C4-2B (cell line): ENCODE results near the gene NADSYN1.

Experiments
- H3K27ac ChIP-seq: fragments of 450-650 bp; 2 replicates; pipeline ENCODE4 v1.5.1; 2017
- ZFX ChIP-seq: fragments of 450-650 bp; IDR thresholded peaks from 2 replicates; pipeline ENCODE4 v1.6.1; 2017
- TF ChIP-seq, protein P1 (sequence below): fragments of 450-650 bp; conservative IDR thresholded peaks from 2 replicates; pipeline ENCODE4 v1.5.1; 2017; ENCODE audit warnings: mild to moderate bottlenecking

Gene NADSYN1

DNA sequence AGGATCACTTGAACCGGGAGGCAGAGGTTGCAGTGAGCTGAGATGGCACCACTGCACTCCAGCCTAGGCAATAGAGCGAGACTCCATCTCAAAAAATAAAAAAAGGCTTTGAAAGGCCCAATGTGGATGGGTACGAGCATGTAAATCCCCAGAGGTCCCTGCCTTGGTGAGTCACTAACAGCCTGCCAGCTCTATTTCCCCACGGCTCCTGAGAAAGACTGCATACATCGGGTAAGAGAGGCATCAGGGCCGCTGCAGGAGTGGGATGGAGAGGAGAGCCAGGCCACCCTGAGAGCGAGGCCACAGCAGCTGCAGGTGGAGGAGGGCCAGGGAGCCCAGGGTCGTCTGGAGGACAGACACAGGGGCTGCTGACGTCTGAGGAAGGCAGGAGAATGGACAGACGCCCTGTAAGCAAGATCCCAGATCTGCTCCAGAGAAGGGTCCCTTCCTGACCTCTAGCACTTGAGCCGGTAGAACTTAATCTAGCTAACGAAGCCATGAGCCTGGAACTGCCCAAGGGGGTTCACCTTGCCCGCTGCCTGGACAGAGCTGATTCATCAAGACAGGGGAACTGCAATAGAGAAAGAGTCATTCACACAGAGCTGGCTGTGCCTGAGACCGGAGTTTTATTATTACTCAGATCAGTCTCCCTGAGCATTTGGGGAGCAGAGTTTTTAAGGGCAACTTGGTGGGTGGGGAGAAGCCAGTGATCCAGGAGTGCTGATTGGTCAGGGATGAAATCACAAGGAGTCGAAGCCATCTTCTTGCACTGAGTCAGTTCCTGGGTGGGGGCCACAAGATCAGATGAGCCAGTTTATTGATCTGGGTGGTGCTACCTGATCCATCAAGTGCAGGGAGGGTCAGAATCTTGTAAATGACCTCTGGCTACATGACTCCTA, 90.1 kb downstream of the NADSYN1 start:
- TF ChIP-seq ZFX: no peak
- TF ChIP-seq, protein P1, sequence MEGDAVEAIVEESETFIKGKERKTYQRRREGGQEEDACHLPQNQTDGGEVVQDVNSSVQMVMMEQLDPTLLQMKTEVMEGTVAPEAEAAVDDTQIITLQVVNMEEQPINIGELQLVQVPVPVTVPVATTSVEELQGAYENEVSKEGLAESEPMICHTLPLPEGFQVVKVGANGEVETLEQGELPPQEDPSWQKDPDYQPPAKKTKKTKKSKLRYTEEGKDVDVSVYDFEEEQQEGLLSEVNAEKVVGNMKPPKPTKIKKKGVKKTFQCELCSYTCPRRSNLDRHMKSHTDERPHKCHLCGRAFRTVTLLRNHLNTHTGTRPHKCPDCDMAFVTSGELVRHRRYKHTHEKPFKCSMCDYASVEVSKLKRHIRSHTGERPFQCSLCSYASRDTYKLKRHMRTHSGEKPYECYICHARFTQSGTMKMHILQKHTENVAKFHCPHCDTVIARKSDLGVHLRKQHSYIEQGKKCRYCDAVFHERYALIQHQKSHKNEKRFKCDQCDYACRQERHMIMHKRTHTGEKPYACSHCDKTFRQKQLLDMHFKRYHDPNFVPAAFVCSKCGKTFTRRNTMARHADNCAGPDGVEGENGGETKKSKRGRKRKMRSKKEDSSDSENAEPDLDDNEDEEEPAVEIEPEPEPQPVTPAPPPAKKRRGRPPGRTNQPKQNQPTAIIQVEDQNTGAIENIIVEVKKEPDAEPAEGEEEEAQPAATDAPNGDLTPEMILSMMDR: no peak
- H3K27ac ChIP-seq: no peak overlapping the region

DNA sequence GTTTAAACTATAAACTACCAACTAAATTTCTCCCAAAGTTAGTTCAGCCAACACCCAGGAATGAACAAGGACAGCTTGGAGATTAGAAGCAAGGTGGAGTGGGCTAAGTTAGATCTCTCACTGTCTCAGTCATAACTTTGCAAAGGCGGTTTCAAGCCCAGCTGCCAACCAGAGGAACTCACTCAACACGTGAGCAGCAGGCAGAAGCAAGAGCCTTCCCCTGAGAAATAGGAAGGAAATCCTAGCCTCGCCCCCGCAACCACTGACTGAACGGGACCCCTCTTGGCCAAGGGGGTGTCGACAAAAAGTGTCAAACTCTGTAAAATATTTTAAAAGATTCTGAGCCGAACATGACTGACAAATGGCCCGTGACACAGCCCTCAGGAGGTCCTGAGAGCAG, 90.9 kb downstream of the NADSYN1 start:
- H3K27ac ChIP-seq: no peak overlapping the region
- TF ChIP-seq, protein P1: no peak
- no peak for TF ChIP-seq ZFX

DNA sequence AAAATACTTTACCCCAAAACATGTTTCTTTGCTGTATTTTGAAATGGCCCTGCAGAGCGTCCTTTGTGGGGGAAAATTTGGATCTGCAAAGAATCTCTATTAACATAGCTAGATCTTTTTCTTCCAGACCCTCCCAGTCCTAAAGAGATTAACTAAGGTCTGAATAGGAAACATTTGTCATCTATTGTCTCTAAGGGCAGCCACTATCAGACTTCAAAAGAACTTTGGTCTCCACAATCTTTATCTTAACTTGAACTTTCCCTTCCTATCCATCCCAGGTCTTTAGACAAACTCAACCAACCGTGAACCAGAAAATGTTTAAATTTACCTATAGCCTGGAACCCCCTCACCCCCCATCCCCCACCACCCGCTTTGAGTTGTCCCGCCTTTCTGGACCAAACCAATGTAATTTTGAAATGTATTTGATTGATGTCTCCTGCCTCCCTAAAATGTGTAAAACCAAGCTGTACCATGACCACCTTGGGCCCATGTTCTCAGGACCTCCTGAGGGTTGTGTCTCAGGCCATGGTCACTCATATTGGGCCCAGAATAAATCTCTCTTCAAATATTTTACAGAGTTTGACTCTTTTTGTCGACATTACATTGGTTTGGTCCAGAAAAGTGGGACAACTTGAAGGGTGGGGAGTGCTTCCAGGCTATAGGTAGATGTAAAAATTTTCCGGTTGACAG, 91.7 kb downstream of the NADSYN1 start:
- no peak for TF ChIP-seq ZFX
- TF ChIP-seq, protein P1: no peak
- no peak overlapping the region for H3K27ac ChIP-seq

DNA sequence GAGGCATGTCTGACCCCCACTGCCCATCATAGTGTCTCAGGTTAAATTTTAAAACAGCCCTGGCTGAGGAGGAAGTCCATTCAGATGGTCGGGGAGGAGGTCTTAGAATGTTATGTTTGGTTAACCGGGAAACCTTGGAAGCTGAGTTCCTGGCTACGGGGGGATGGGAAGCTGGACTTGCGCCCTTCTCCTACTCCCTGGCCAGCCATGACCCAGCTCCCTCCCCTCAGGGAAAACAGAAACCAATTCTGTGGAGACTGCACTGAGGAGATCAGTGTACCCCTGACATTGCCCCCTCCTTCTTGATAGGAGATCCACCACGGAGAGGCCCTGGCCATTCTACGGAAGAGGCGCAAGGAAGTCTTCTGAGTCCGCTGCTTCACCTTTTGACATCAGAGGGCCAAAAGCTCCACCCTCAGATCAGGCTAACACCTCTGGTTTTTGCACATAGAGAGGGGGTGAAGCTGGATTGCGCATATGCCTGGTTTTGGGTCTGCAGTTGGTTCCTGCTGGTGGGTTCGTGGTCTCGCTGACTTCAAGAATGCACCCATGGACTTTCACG, 92.5 kb downstream of the NADSYN1 start:
- no peak for TF ChIP-seq ZFX
- TF ChIP-seq, protein P1: no peak
- no peak overlapping the region for H3K27ac ChIP-seq

DNA sequence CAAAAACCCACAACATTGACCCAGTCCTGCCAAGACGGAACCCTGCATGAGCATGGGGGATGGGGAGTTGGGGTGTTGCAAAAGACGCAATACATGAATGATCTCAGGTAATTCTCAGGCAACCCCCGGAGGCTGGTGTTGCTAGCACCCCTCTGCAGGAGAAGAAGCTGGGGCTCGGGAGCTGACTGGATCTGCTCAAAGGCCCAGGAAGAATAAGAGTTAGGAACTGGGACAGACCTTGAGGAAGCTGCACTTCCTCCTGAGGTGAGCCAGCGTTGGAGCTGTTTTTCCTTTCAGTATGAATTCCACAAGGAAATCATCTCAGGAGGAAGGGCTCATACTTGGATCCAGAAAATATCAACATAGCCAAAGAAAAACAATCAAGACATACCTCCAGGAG, 95.1 kb downstream of the NADSYN1 start, which contains the start of gene KRTAP5-9:
Gene KRTAP5-9, plus strand, starts transcription at position 301 of the 400 bp plus-strand sequence. CDS start 238 bp downstream, outside the sequence.
- no peak for TF ChIP-seq ZFX
- TF ChIP-seq, protein P1: no peak
- H3K27ac ChIP-seq: no peak within 1 kb of the TSS

DNA sequence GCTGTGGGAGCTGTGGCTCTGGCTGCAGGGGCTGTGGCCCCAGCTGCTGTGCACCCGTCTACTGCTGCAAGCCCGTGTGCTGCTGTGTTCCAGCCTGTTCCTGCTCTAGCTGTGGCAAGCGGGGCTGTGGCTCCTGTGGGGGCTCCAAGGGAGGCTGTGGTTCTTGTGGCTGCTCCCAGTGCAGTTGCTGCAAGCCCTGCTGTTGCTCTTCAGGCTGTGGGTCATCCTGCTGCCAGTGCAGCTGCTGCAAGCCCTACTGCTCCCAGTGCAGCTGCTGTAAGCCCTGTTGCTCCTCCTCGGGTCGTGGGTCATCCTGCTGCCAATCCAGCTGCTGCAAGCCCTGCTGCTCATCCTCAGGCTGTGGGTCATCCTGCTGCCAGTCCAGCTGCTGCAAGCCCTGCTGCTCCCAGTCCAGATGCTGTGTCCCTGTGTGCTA, 95.7 kb downstream of the NADSYN1 start:
- H3K27ac ChIP-seq: no peak overlapping the region
- TF ChIP-seq, protein P1: no peak
- TF ChIP-seq ZFX: no peak
